Psoas muscle (tissue), 8 donors: ENCODE results near the gene CHMP5. TPM values are rescaled to one million over a fixed set of nuclear protein-coding genes. Genes with fewer than 3 reads are reported as not detected.

Experiments
- ATAC-seq, 4 donors: fragments of 200-7000 bp; cut with Tn5 transposase; one replicate each; pipeline ENCODE4 v1.9.1; 2020; ENCODE audit warnings: moderate library complexity in 3 of 4, mild to moderate bottlenecking in 2 of 4
- DNase-seq, 2 donors: peaks; one replicate each; pipeline ENCODE4 v3.0.0-alpha.2; 2020
- H3K27ac ChIP-seq: fragments of 200-600 bp; one replicate; pipeline ENCODE4 v1.8.0; 2022
- H3K27me3 ChIP-seq, 3 donors: fragments of 200-600 bp in 1 of 3; one replicate each; pipeline versions ENCODE4 v1.6.1 to v1.8.0; 2013 to 2022; ENCODE audit warnings: low read length in 2 of 3, mild to moderate bottlenecking in 2 of 3, moderate library complexity in 1 of 3; ENCODE audit not compliant: insufficient read depth in 3 of 3
- H3K36me3 ChIP-seq, 2 donors: fragments of 200-600 bp in 1 of 2; one replicate each; pipeline versions ENCODE4 v1.6.1 to v1.8.0; 2013 to 2022; ENCODE audit warnings: low read depth in 1 of 2, mild to moderate bottlenecking in 1 of 2, moderate library complexity in 1 of 2; ENCODE audit not compliant: insufficient read depth in 1 of 2
- H3K4me1 ChIP-seq: fragments of 200-600 bp; one replicate; pipeline ENCODE4 v1.8.0; 2022
- H3K4me3 ChIP-seq: fragments of 200-600 bp; one replicate; pipeline ENCODE4 v1.8.0; 2022; ENCODE audit warnings: mild to moderate bottlenecking
- H3K9me3 ChIP-seq: fragments of 200-600 bp; one replicate; pipeline ENCODE4 v1.8.0; 2022
- CTCF ChIP-seq: fragments of 200-600 bp; IDR thresholded peaks from one replicate; pipeline ENCODE4 v1.8.0; 2022; ENCODE audit warnings: antibody characterized with exemption
- WGBS, 3 donors: extraction: QIAGEN DNeasy Blood & Tissue Kit; methylation state at CpG; one replicate each; pipeline versions ENCODE4 v1.1.6 to v1.1.7; 2013; 5-methylcytosine and 5-hydroxymethylcytosine counted together
- intact Hi-C, 2 donors: fragments of 100-400 bp; cut with DNase I; formaldehyde crosslinking; loops; one replicate each; pipeline versions ENCODE4 v1.11.0 to v1.14.2; 2022
- polyA plus RNA-seq, 3 donors: library from polyadenylated mRNA; stranded (reverse); fragments of 200-250 nt; gene quantifications; one replicate each; pipeline ENCODE4 v1.2.3, GENCODE V29; 2013
- total RNA-seq, 4 donors: library from RNA; stranded (reverse); fragmentation: NEBNext Ultra II Directional in 2 of 4; extraction: Animal tissue kit (Norgen Biotek cat#: 25700) in 2 of 4; gene quantifications; one replicate each; pipeline versions ENCODE4 v1.2.1 to v1.2.4, GENCODE V29; 2021 to 2023
- donor health status: healthy with polysubstance abuse.
- donor health status: DM: no; HTN: no; CAD: no; lungs with moderate emphysema.
- donor health status: Bipolar disorder and iron deficiency.
- donor health status: healthy.
- donor health status: DM: yes; HTN: yes; CAD: no.
- donor health status: DM: no; HTN: no; CAD: no.
- donor health status: DM: no; HTN: no; CAD: no.
- donor health status: DM: yes; HTN: yes; CAD: no.

CHMP5 gene
- total and polyA plus RNA-seq, 7 donors = 28.7 to 80.4 (median 38.3) TPM

GRCh38 chr9:33250458-33250995 lies 14.3 kb upstream of the CHMP5 start:
- H3K9me3 ChIP-seq = no peaks in the 10 kb centered on the region
- ATAC-seq (peak; percentile 35 to 57 (median 45)), DNase-seq (no peak)
- no peak for TF ChIP-seq CTCF
- peaks cover 20 to 54% of the 10 kb centered on the region in 2 donors for H3K36me3 ChIP-seq
- H3K27ac ChIP-seq = no peak overlapping the region
- WGBS, 3 donors = 30 to 61% (median 50%) methylated on average over 1 of the region's 1 CpG
- intact Hi-C loops = no loop called here
- H3K4me3 ChIP-seq = no peak overlapping the region
- H3K27me3 ChIP-seq = no peaks in the 10 kb centered on the region
- H3K4me1 ChIP-seq = no peaks in the 10 kb centered on the region

DNA sequence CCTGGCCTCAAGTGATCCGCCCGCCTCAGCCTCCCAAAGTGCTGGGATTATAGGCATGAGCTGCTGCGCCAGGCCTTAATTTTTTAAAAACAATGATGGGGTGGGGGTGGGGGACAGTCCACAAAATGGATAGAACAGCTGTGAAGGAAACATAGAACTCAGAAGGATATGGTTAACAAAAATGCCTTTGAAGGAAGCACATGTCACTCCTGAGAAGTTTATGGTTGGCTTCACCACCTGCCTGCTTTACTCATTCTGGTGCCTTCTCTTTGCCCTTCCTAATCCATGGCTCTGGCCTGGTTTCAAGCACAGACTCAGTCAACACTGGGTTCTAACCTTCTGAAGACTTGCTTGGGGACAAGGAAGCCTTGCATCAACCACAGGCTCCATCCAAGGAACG lies 10.6 kb upstream of the CHMP5 start:
- Histone ChIP-seq H3K27me3 (no peaks in the 10 kb centered on the region), H3K27ac (no peak overlapping the region), H3K4me3 (no peak overlapping the region), H3K36me3 (peaks cover 35 to 83% of the 10 kb centered on the region in 2 donors), H3K4me1 (peaks cover 24% of the 10 kb centered on the region), H3K9me3 (no peaks in the 10 kb centered on the region)
- intact Hi-C loops = no loop called here
- DNase-seq (no peak), ATAC-seq (no peak)
- WGBS, 3 donors = 92 to 100% (median 96%) methylated on average over 4 of the region's 4 CpGs
- no peak for TF ChIP-seq CTCF

- DNase-seq (no peak), ATAC-seq (no peak)
- Histone ChIP-seq H3K36me3 (peaks cover 35 to 91% of the 10 kb centered on the region in 2 donors), H3K27ac (no peak overlapping the region), H3K4me3 (no peak overlapping the region), H3K27me3 (no peaks in the 10 kb centered on the region), H3K4me1 (peaks cover 24% of the 10 kb centered on the region), H3K9me3 (no peaks in the 10 kb centered on the region)
- TF ChIP-seq CTCF = no peak
- intact Hi-C loops = no loop called here
- 91 to 93% (median 91%) methylated on average over 8 of the region's 8 CpGs for WGBS, 3 donors
Measured at GRCh38 chr9:33255014-33255413, 9.8 kb upstream of the CHMP5 start.

DNA sequence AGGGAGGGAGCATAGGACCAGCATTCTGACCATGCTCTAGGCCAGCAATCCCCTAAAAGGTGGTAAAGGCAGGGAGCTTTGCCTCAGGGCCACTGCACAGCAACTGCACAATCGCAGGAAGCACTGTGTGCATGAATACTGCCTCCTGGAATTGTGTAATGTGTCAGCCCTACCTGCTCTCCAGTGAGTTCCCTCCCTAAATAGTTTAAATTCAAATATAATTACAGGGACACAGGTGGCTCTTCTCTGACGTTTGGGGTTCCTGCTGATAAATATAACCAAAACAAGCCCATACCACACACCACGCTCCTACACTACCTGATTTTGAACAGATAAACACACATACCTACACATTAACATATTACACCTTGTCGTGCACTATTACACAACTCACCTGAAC lies 9.4 kb upstream of the CHMP5 start:
- DNase-seq = no peak
- no peaks in the 10 kb centered on the region for H3K9me3 ChIP-seq
- H3K4me3 ChIP-seq = no peak overlapping the region
- H3K4me1 ChIP-seq = peaks cover 24% of the 10 kb centered on the region
- no peak for ATAC-seq
- 82 to 89% (median 89%) methylated on average over 4 of the region's 4 CpGs for WGBS, 3 donors
- intact Hi-C loops = no loop called here
- H3K27ac ChIP-seq = peak overlapping the region; percentile 47
- TF ChIP-seq CTCF = no peak
- no peaks in the 10 kb centered on the region for H3K27me3 ChIP-seq
- peaks cover 33 to 95% of the 10 kb centered on the region in 2 donors for H3K36me3 ChIP-seq

- DNase-seq (no peak), ATAC-seq (no peak)
- TF ChIP-seq CTCF = no peak
- intact Hi-C loops = no loop called here
- no peaks in the 10 kb centered on the region for H3K9me3 ChIP-seq
- H3K27me3 ChIP-seq = no peaks in the 10 kb centered on the region
- H3K4me3 ChIP-seq = no peak overlapping the region
- H3K36me3 ChIP-seq = peaks cover 37 to 97% of the 10 kb centered on the region in 2 donors
- H3K4me1 ChIP-seq = peaks cover 24% of the 10 kb centered on the region
- 80 to 87% (median 87%) methylated on average over 2 of the region's 2 CpGs for WGBS, 3 donors
- H3K27ac ChIP-seq = peak overlapping the region; percentile 83
Measured at GRCh38 chr9:33256236-33256635, 8.6 kb upstream of the CHMP5 start.
